Spleen (tissue), 7 donors: ENCODE data around the gene GABBR2.

ENCODE experiments used
- POLR2A ChIP-seq, 3 donors: fragments of 450-650 bp; IDR thresholded peaks; one replicate each; pipeline ENCODE4 v1.5.1; 2017; ENCODE audit warnings: antibody characterized with exemption in 3 of 3, mild to moderate bottlenecking in 1 of 3
- POLR2AphosphoS5 ChIP-seq, 3 donors: sonication (generic); formaldehyde crosslinking; IDR thresholded peaks; one replicate each; pipeline ENCODE4 v1.5.1; 2017; ENCODE audit warnings: antibody characterized with exemption in 3 of 3
- TF ChIP-seq, protein P1 (sequence below), 11 experiments: fragments of 200-600 bp in 7 of 11; fragments of 450-650 bp in 4 of 11; sonication (generic) in 4 of 11; IDR thresholded peaks in 8 of 11; conservative IDR thresholded peaks in 3 of 11; 1 replicate in 7 of 11; 2 replicates in 4 of 11; pipeline versions ENCODE4 v1.4.0 to v1.8.0; 2016 to 2021; ENCODE audit warnings: antibody characterized with exemption in 11 of 11, inconsistent platforms in 4 of 11, mild to moderate bottlenecking in 1 of 11
- donor health status: DM: no; HTN: no; CAD: no; lungs with moderate emphysema.
- donor health status: DM: no; HTN: no; CAD: no.
- donor health status: DM: no; HTN: no; CAD: no.

DNA sequence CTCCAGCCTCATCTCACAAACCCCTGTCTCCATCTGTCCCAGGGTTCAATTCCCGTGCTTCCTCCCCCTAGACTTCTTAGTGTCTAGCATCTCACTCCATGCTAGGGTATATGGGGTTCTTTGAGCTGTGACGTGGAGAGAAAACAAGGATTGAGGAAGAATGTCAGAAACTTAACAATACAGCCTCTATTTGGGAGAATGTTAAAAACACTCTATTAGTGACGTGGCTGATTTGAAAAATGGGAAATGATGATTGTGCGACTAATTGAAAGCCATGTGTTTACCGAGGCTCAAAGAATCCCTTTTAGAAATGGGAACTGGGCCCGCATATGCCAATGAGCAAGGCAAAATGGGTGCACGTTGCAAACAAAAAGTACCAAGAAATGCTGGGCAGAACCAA is 380.6 kb downstream of the GABBR2 start:
- TF ChIP-seq, protein P1, sequence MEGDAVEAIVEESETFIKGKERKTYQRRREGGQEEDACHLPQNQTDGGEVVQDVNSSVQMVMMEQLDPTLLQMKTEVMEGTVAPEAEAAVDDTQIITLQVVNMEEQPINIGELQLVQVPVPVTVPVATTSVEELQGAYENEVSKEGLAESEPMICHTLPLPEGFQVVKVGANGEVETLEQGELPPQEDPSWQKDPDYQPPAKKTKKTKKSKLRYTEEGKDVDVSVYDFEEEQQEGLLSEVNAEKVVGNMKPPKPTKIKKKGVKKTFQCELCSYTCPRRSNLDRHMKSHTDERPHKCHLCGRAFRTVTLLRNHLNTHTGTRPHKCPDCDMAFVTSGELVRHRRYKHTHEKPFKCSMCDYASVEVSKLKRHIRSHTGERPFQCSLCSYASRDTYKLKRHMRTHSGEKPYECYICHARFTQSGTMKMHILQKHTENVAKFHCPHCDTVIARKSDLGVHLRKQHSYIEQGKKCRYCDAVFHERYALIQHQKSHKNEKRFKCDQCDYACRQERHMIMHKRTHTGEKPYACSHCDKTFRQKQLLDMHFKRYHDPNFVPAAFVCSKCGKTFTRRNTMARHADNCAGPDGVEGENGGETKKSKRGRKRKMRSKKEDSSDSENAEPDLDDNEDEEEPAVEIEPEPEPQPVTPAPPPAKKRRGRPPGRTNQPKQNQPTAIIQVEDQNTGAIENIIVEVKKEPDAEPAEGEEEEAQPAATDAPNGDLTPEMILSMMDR (IDR thresholded peaks at IDR 0.05 in 8 of 11, conservative IDR thresholded peaks at IDR 0.05 in 3 of 11), result no peak
- TF ChIP-seq POLR2A (IDR thresholded peaks at IDR 0.05) (no peak), POLR2AphosphoS5 (IDR thresholded peaks at IDR 0.05) (no peak)
